Ovary (tissue), 9 donors: Measurements from ENCODE around the gene CHST9. TPM values are rescaled to one million over a fixed set of nuclear protein-coding genes. Genes with fewer than 3 reads are reported as not detected.
A peak's percentile ranks its signal among the peaks of the same experiment; 100 is the strongest.

Source experiments
- DNase-seq, 5 donors: peaks; one replicate each; pipeline ENCODE4 v3.0.0-alpha.2; 2019 to 2020
- H3K27ac ChIP-seq, 2 donors: fragments of 200-600 bp; one replicate each; pipeline versions ENCODE4 v1.5.1 to v1.8.0; 2019 to 2022
- H3K27me3 ChIP-seq: fragments of 200-600 bp; one replicate; pipeline ENCODE4 v1.8.0; 2022
- H3K36me3 ChIP-seq: fragments of 200-600 bp; sonication (generic); one replicate; pipeline ENCODE4 v1.5.1; 2019
- H3K4me1 ChIP-seq: one replicate; pipeline ENCODE4 v1.8.1; 2013; ENCODE audit warnings: mild to moderate bottlenecking, moderate library complexity; ENCODE audit not compliant: insufficient read depth
- H3K4me3 ChIP-seq: fragments of 200-600 bp; sonication (generic); one replicate; pipeline ENCODE4 v1.5.1; 2017
- H3K9me3 ChIP-seq, 2 donors: fragments of 200-600 bp in 1 of 2; sonication (generic) in 1 of 2; one replicate each; pipeline versions ENCODE4 v1.5.1 to v1.8.1; 2013 to 2019; ENCODE audit warnings: mild to moderate bottlenecking in 1 of 2, moderate library complexity in 1 of 2
- CTCF ChIP-seq, 3 donors: fragments of 450-650 bp in 2 of 3; fragments of 200-600 bp in 1 of 3; IDR thresholded peaks; one replicate each; pipeline versions ENCODE4 v1.5.1 to v1.8.0; 2016 to 2022; ENCODE audit warnings: antibody characterized with exemption in 3 of 3, mild to moderate bottlenecking in 1 of 3
- EP300 ChIP-seq: sonication (generic); formaldehyde crosslinking; IDR thresholded peaks from one replicate; pipeline ENCODE4 v1.6.1; 2017; ENCODE audit warnings: antibody characterized with exemption
- POLR2A ChIP-seq: fragments of 450-650 bp; IDR thresholded peaks from one replicate; pipeline ENCODE4 v1.6.1; 2017; ENCODE audit warnings: antibody characterized with exemption, mild to moderate bottlenecking, moderate library complexity
- WGBS, 3 donors: extraction: QIAGEN DNeasy Blood & Tissue Kit in 1 of 3; methylation state at CpG; one replicate each; pipeline versions ENCODE4 v1.1.5 to v1.1.7; 2013 to 2017; 5-methylcytosine and 5-hydroxymethylcytosine counted together
- intact Hi-C, 4 donors: fragments of 100-400 bp; cut with DNase I; formaldehyde crosslinking; loops; one replicate each; pipeline versions ENCODE4 v1.11.0 to v1.15.1; 2022 to 2023
- polyA plus RNA-seq, 2 donors: library from polyadenylated mRNA; stranded (reverse); fragments of 200-250 nt in 1 of 2; fragments of 350-450 nt in 1 of 2; fragmentation: Illumina TruSeq in 1 of 2; extraction: RNeasy Lipid Tissue Mini Kit (QIAGEN cat#74804) in 1 of 2; gene quantifications; one replicate each; pipeline ENCODE4 v1.2.3, GENCODE V29; 2013 to 2014
- total RNA-seq, 7 donors: library from RNA; depleted of rRNA in 2 of 7; stranded (reverse); fragments of >200 nt in 2 of 7; fragmentation: NEBNext Ultra II Directional in 3 of 7; extraction: Animal tissue kit (Norgen Biotek cat#: 25700) in 3 of 7; gene quantifications; one replicate each; pipeline versions ENCODE4 v1.1.0 to v1.2.4, GENCODE V29; 2016 to 2023
- donor health status: DM: no; HTN: no; CAD: no; lungs with moderate emphysema.
- donor health status: DM: no; HTN: no; CAD: no.
- donor health status: Bipolar disorder and iron deficiency.
- donor health status: DM: yes; HTN: yes; CAD: no.
- donor health status: DM: no; HTN: no; CAD: no.
- donor health status: DM: yes; HTN: yes; CAD: no.

Gene CHST9
- total and polyA plus RNA-seq, 9 donors, result 0.02 to 3.6 (median 0.12) TPM; not detected in 1

GRCh38 chr18:27144672-27145071, 40.4 kb downstream of the CHST9 start:
- no peaks in the 10 kb centered on the region for H3K4me1 ChIP-seq
- intact Hi-C loops, result no loop called here
- no peak for TF ChIP-seq POLR2A
- no peak for TF ChIP-seq CTCF (IDR thresholded peaks at IDR 0.05)
- no peak for TF ChIP-seq EP300
- DNase-seq, result no peak
- H3K9me3 ChIP-seq, result no peaks in the 10 kb centered on the region
- no peaks in the 10 kb centered on the region for H3K36me3 ChIP-seq
- H3K27me3 ChIP-seq, result no peaks in the 10 kb centered on the region
- 78 to 87% (median 81%) methylated on average over 3 of the region's 3 CpGs for WGBS, 3 donors
- no peak overlapping the region for H3K4me3 ChIP-seq
- H3K27ac ChIP-seq, result no peak overlapping the region

GRCh38 chr18:27143580-27144287, 41.4 kb downstream of the CHST9 start:
- no peaks in the 10 kb centered on the region for H3K4me1 ChIP-seq
- no peak overlapping the region for H3K4me3 ChIP-seq
- peak in 1 of 5 donors; percentile 34 for DNase-seq
- no peak overlapping the region for H3K27ac ChIP-seq
- H3K36me3 ChIP-seq, result no peaks in the 10 kb centered on the region
- no peaks in the 10 kb centered on the region for H3K27me3 ChIP-seq
- H3K9me3 ChIP-seq, result no peaks in the 10 kb centered on the region
- intact Hi-C loops, result no loop called here
- TF ChIP-seq CTCF (IDR thresholded peaks at IDR 0.05) (no peak), EP300 (no peak), POLR2A (no peak)
- 26 to 34% (median 26%) methylated on average over 10 of the region's 10 CpGs for WGBS, 3 donors

GRCh38 chr18:27142891-27143290, 42.2 kb downstream of the CHST9 start:
- Histone ChIP-seq H3K27me3 (no peaks in the 10 kb centered on the region), H3K4me3 (no peak overlapping the region), H3K36me3 (no peaks in the 10 kb centered on the region), H3K27ac (no peak overlapping the region), H3K9me3 (no peaks in the 10 kb centered on the region), H3K4me1 (no peaks in the 10 kb centered on the region)
- DNase-seq, result no peak
- WGBS, 3 donors, result 79 to 82% (median 81%) methylated on average over 2 of the region's 2 CpGs
- TF ChIP-seq EP300, result no peak
- no peak for TF ChIP-seq POLR2A
- no peak for TF ChIP-seq CTCF (IDR thresholded peaks at IDR 0.05)
- intact Hi-C loops, result no loop called here

GRCh38 chr18:27141876-27142275, 43.2 kb downstream of the CHST9 start:
- Histone ChIP-seq H3K36me3 (no peaks in the 10 kb centered on the region), H3K27me3 (no peaks in the 10 kb centered on the region), H3K27ac (no peak overlapping the region), H3K4me1 (no peaks in the 10 kb centered on the region), H3K4me3 (no peak overlapping the region), H3K9me3 (no peaks in the 10 kb centered on the region)
- TF ChIP-seq CTCF (IDR thresholded peaks at IDR 0.05) (no peak), EP300 (no peak), POLR2A (no peak)
- intact Hi-C loops, result no loop called here
- no peak for DNase-seq
